Bladder microvascular endothelial cell (primary cell): ENCODE results near the gene NPR3. TPM values are rescaled to one million over a fixed set of nuclear protein-coding genes. Genes with fewer than 3 reads are reported as not detected.

ENCODE experiments used
- total RNA-seq: library from RNA; depleted of rRNA; stranded (reverse); fragments of >200 nt; gene quantifications from 2 replicates; pipeline ENCODE4 v1.2.3, GENCODE V29; 2014

The NPR3 gene
- 0.13 and 1.3 TPM in 2 replicates for total RNA-seq

GRCh38 chr5:32710550-32711361, at the start of gene NPR3:
NPR3 (plus strand) TSS chr5:32711321; CDS start chr5:32711777, 456 bp downstream.

Other genes with a start within 250 kb of the NPR3 start
- gene SUB1, start 125.8 kb upstream of the NPR3 start, total RNA-seq = 53.7 and 201 TPM in 2 replicates